Heart right ventricle (tissue), 16 donors: ENCODE measurements around the gene CARD19. TPM values are rescaled to one million over a fixed set of nuclear protein-coding genes. Genes with fewer than 3 reads are reported as not detected.
"Not testable (repeated sequence)": the region's sequence is repeated elsewhere in the genome, so short reads cannot be mapped to it uniquely, and the experiment has no call there.

Experiments used
- ATAC-seq, 8 donors: fragments of 200-7000 bp; cut with Tn5 transposase; one replicate each; pipeline ENCODE4 v1.9.1; 2020; ENCODE audit warnings: mild to moderate bottlenecking in 8 of 8, moderate library complexity in 8 of 8, moderate number of reproducible peaks in 1 of 8
- DNase-seq, 2 donors: peaks; one replicate each; pipeline ENCODE4 v3.0.0-alpha.2; 2020
- H3K27ac ChIP-seq, 10 donors: fragments of 200-600 bp; sonication (generic) in 2 of 10; one replicate each; pipeline versions ENCODE4 v1.5.0 to v1.8.0; 2020 to 2022; ENCODE audit warnings: mild to moderate bottlenecking in 3 of 10
- H3K27me3 ChIP-seq, 7 donors: fragments of 200-600 bp; one replicate each; pipeline ENCODE4 v1.8.0; 2021 to 2022; ENCODE audit warnings: mild to moderate bottlenecking in 2 of 7
- H3K36me3 ChIP-seq, 9 donors: fragments of 200-600 bp; sonication (generic) in 1 of 9; one replicate each; pipeline versions ENCODE4 v1.5.0 to v1.8.0; 2020 to 2022; ENCODE audit warnings: mild to moderate bottlenecking in 2 of 9
- H3K4me1 ChIP-seq, 9 donors: fragments of 200-600 bp; sonication (generic) in 1 of 9; one replicate each; pipeline versions ENCODE4 v1.5.0 to v1.8.0; 2020 to 2022; ENCODE audit warnings: mild to moderate bottlenecking in 4 of 9
- H3K4me3 ChIP-seq, 10 donors: fragments of 200-600 bp; sonication (generic) in 2 of 10; one replicate each; pipeline versions ENCODE4 v1.5.0 to v1.8.0; 2020 to 2022; ENCODE audit warnings: mild to moderate bottlenecking in 7 of 10, moderate library complexity in 2 of 10
- H3K9me3 ChIP-seq, 11 donors: fragments of 200-600 bp in 10 of 11; sonication (generic) in 2 of 11; one replicate each; pipeline versions ENCODE4 v1.5.0 to v1.8.0; 2013 to 2022; ENCODE audit warnings: mild to moderate bottlenecking in 2 of 11, control low read depth in 1 of 11, moderate library complexity in 1 of 11
- CTCF ChIP-seq, 9 donors: fragments of 200-600 bp; sonication (generic) in 2 of 9; IDR thresholded peaks; one replicate each; pipeline versions ENCODE4 v1.5.0 to v1.8.0; 2021 to 2022; ENCODE audit warnings: antibody characterized with exemption in 9 of 9, mild to moderate bottlenecking in 5 of 9, moderate library complexity in 1 of 9
- WGBS, 2 donors: extraction: QIAGEN DNeasy Blood & Tissue Kit; methylation state at CpG; one replicate each; pipeline ENCODE4 v1.1.7; 2013; ENCODE audit warnings: inconsistent platforms in 1 of 2; 5-methylcytosine and 5-hydroxymethylcytosine counted together
- intact Hi-C, 10 donors: fragments of 100-400 bp; cut with DNase I; formaldehyde crosslinking; loops; one replicate each; pipeline versions ENCODE4 v1.11.1 to v1.14.2; 2022
- polyA plus RNA-seq, 2 donors: library from polyadenylated mRNA; stranded (reverse); fragments of 200-250 nt; gene quantifications; one replicate each; pipeline ENCODE4 v1.2.3, GENCODE V29; 2013
- total RNA-seq, 10 donors: library from RNA; stranded (reverse); fragmentation: NEBNext Ultra II Directional in 3 of 10; extraction: Animal tissue kit (Norgen Biotek cat#: 25700) in 3 of 10; gene quantifications; one replicate each; pipeline versions ENCODE4 v1.2.1 to v1.2.4, GENCODE V29; 2021 to 2023
- donor health status: Arrhythmogenic right ventricular cardiomyopathy.
- donor health status: ischemic (EF 13 %, LVEDD 7.1; RV severe dilation, severe dysfunction).
- donor health status: healthy with polysubstance abuse.
- donor health status: DM: no; HTN: yes; CAD: no.
- donor health status: DM: no; HTN: no; CAD: no.
- donor health status: ischemic (EF 25% LVEDD 6.9; RV normal size, moderate dysfunction).
- donor health status: ischemic (EF 25% LVEDD 5.7; RV mildly dilated, moderate dysfunction).
- donor health status: healthy.
- donor health status: DM: yes; HTN: yes; CAD: no.
- donor health status: Ischemic cardiomyopathy.
- donor health status: ischemic (EF 35%, LVEDD 5.7; RV mildly dilated, moderate dysfunction).
- donor health status: nonischemic (EF 11% LVEDD 7.7; RV severe dilation, severe dysfunction).
- donor health status: DM: yes; HTN: yes; CAD: no.
- donor health status: PGD.
- donor health status: ischemic (EF 29% LVEDD 5.4; RV normal size, mild dysfunction).
- donor health status: nonischemic (EF 23%, LVEDD 6.1; RV moderate dilation, normal function).

The CARD19 gene
- total and polyA plus RNA-seq, 12 donors = 22.3 to 47.3 (median 26.1) TPM

GRCh38 chr9:93141771-93142483 is 45.9 kb downstream of the CARD19 start:
- ATAC-seq = peak in 2 of 8 donors; percentile 25 to 36
- no peaks in the 10 kb centered on the region for H3K27me3 ChIP-seq
- no peak overlapping the region for H3K4me3 ChIP-seq
- peaks cover 0 to 5% (median 0%) of the 10 kb centered on the region in 11 donors for H3K9me3 ChIP-seq
- H3K4me1 ChIP-seq = peaks cover 0 to 16% (median 9%) of the 10 kb centered on the region in 9 donors
- TF ChIP-seq CTCF (IDR thresholded peaks at IDR 0.05) = no peak
- DNase-seq = no peak
- no peak overlapping the region for H3K27ac ChIP-seq
- 78 to 80% methylated on average over 8 of the region's 8 CpGs for WGBS, 2 donors
- H3K36me3 ChIP-seq = no peaks in the 10 kb centered on the region
- intact Hi-C loops = no loop called here

GRCh38 chr9:93143830-93144530 is 48.0 kb downstream of the CARD19 start:
- Histone ChIP-seq H3K27me3 (no peaks in the 10 kb centered on the region), H3K36me3 (no peaks in the 10 kb centered on the region), H3K9me3 (peaks cover 0 to 5% (median 0%) of the 10 kb centered on the region in 11 donors), H3K4me3 (no peak overlapping the region), H3K4me1 (peaks cover 0 to 17% (median 9%) of the 10 kb centered on the region in 9 donors), H3K27ac (peak overlapping the region in 1 of 10 donors; percentile 49)
- WGBS, 2 donors = 36 to 38% methylated on average over 15 of the region's 15 CpGs
- DNase-seq (no peak), ATAC-seq (peak; percentile 47 to 79 (median 62))
- TF ChIP-seq CTCF (IDR thresholded peaks at IDR 0.05) = no peak
- intact Hi-C loops = no loop called here

- H3K27ac ChIP-seq, ATAC-seq, DNase-seq, H3K36me3 ChIP-seq, H3K9me3 ChIP-seq, H3K4me3 ChIP-seq, H3K27me3 ChIP-seq, intact Hi-C loops: not testable (repeated sequence)
- WGBS, 2 donors = 83 to 86% methylated on average over 6 of the region's 6 CpGs
- peaks cover 0 to 22% (median 9%) of the 10 kb centered on the region in 9 donors for H3K4me1 ChIP-seq
These were observed 50.7 kb downstream of the CARD19 start for GRCh38 chr9:93146696-93147095.

DNA sequence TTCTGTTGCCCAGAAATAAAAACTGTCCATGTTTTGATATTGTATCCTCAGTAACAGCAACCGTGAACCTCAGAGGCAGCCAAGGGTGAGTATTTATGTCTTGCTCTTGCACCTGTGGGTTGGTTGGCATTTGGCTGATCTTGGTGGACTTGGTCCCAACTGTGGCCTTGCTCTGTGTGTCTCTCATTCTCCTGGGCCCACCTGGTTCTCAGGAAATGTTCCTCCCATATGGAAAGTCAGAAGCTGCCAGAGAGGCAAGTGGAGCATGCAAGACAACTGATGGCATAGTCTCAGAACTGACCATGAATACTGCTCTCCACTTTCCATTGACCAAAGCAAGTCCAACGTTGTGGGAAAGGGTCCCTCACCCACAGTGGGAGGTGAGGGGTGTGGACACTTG is 51.6 kb downstream of the CARD19 start:
- Histone ChIP-seq H3K27me3 (no peaks in the 10 kb centered on the region), H3K4me3 (no peak overlapping the region), H3K4me1 (peaks cover 0 to 22% (median 9%) of the 10 kb centered on the region in 9 donors), H3K27ac (no peak overlapping the region), H3K9me3 (peaks cover 0 to 5% (median 0%) of the 10 kb centered on the region in 11 donors), H3K36me3 (no peaks in the 10 kb centered on the region)
- DNase-seq = no peak
- intact Hi-C loops = no loop called here
- 69% methylated on average over 2 of the region's 2 CpGs for WGBS, 2 donors
- TF ChIP-seq CTCF (IDR thresholded peaks at IDR 0.05) = no peak
- ATAC-seq = no peak
